HUES64 (cell line): ENCODE results near the gene HSF4.
A peak's percentile ranks its signal among the peaks of the same experiment; 100 is the strongest.

Source experiments
- H3K27ac ChIP-seq: 2 replicates; pipeline ENCODE4 v1.7.0; 2013; ENCODE audit warnings: low read depth, low read length, inconsistent platforms
- H3K27me3 ChIP-seq: 2 replicates; pipeline ENCODE4 v1.6.1; 2013; ENCODE audit warnings: mild to moderate bottlenecking, low read length; ENCODE audit not compliant: insufficient read depth
- H3K36me3 ChIP-seq: 2 replicates; pipeline ENCODE4 v1.6.1; 2013; ENCODE audit warnings: mild to moderate bottlenecking, low read length; ENCODE audit not compliant: insufficient read depth
- H3K4me1 ChIP-seq: 2 replicates; pipeline ENCODE4 v1.6.1; 2013; ENCODE audit warnings: mild to moderate bottlenecking, low read length, moderate library complexity; ENCODE audit not compliant: insufficient read depth
- H3K4me3 ChIP-seq: 2 replicates; pipeline ENCODE4 v1.5.1; 2013; ENCODE audit warnings: mild to moderate bottlenecking, low read length, moderate library complexity
- H3K9ac ChIP-seq: 2 replicates; pipeline ENCODE4 v1.6.1; 2013; ENCODE audit warnings: mild to moderate bottlenecking, low read depth, low read length
- H3K9me3 ChIP-seq: 2 replicates; pipeline ENCODE4 v1.6.1; 2013; ENCODE audit warnings: low read depth, low read length; ENCODE audit not compliant: insufficient read depth
- WGBS: fragments of 150-250, 120-280 bp; methylation state at CpG from one replicate; pipeline ENCODE4 v1.1.7; 2013; ENCODE audit warnings: missing lambda C conversion rate; 5-methylcytosine and 5-hydroxymethylcytosine counted together

HSF4 gene

DNA sequence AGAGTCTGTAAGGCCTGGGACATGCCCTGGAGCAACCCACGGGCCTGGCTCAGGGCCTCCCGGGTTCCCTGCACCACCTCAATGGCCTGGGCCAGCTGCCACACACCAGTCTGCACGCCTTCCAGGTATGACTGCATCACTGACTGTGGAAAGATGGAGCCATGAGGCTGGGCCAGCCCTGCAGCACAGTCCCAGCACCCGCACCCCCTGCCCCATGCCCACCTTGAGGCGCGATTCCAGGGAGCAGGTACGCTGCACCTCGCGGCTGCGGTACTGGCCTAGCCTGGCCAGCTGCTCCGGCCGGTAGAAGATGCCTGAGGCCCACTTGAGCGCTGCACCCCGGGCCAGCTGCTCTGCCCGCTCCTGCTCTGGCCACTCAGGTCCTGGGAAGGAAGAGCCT is 24.3 kb downstream of the HSF4 start:
- H3K4me3 ChIP-seq = no peak overlapping the region
- peaks cover 7% of the 10 kb centered on the region for H3K36me3 ChIP-seq
- no peak overlapping the region for H3K9ac ChIP-seq
- 91% methylated on average over 15 of the region's 15 CpGs for WGBS
- peaks cover 11% of the 10 kb centered on the region; the same call in 1 of the 2 replicates for H3K4me1 ChIP-seq
- H3K27ac ChIP-seq = no peak overlapping the region
- peaks cover 29% of the 10 kb centered on the region for H3K27me3 ChIP-seq
- no peaks in the 10 kb centered on the region for H3K9me3 ChIP-seq

- Histone ChIP-seq H3K27ac (no peak within 1 kb of the TSS), H3K36me3 (peaks cover 20% of the 10 kb centered on the region), H3K4me3 (no peak within 1 kb of the TSS), H3K9me3 (no peaks in the 10 kb centered on the region), H3K9ac (no peak within 1 kb of the TSS), H3K27me3 (peaks cover 18% of the 10 kb centered on the region), H3K4me1 (peaks cover 11% of the 10 kb centered on the region; the same call in 1 of the 2 replicates)
- whole genome bisulfite sequencing = 60% methylated on average over 6 of the region's 6 CpGs
These were observed 25.5 kb downstream of the HSF4 start, which contains the start of gene EXOC3L1 for GRCh38 chr16:67190041-67190440. Gene EXOC3L1 (minus strand): TSS chr16:67190136. CDS start chr16:67189676, 460 bp downstream.

DNA sequence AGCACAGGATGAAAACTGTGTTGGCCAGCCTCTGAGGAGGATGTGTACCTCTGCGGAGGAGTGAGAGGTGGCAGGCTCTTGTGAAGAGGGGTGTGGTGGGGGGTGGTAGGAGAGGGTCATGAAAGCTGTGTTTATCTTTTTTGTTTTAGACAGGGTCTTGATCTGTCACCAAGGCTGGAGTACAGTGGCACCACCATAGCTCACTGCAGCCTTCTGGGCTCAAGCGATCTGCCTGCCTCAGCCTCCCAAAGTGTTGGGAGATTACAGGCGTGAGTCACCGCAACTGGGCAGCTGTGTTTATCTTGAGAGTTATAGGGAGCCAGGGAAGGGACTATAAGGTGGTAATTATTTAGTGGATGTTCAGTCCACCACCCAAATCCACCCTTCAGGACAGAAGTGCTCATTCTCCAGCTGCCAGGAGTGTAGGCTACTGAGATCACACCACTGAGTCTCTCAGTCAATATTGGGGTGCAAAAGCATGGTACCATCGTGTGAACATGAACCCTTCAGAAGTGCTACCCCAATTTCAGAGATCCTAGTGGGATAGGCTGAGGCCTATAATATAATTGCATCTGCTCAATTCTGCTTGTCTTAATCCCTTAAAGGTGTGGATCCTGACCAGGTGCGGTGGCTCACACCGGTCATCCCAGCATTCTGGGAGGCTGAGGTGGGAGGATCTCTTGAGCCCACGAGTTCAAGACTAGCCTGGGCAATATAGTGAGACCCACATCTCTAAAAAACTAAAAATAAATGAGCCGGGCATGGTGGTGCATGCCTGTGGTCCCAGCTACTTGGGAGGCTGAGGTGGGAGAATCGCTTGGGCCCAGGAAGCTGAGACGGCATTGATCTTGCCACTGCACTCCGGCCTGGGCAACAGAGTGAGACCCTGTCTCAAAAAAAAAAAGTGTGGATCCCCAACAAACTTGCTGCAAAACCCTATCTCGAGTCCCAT is 26.2 kb downstream of the HSF4 start:
- no peaks in the 10 kb centered on the region for H3K9me3 ChIP-seq
- peaks cover 11% of the 10 kb centered on the region; the same call in 1 of the 2 replicates for H3K4me1 ChIP-seq
- H3K27ac ChIP-seq = no peak overlapping the region
- peaks cover 11% of the 10 kb centered on the region for H3K27me3 ChIP-seq
- no peak overlapping the region for H3K4me3 ChIP-seq
- no peak overlapping the region for H3K9ac ChIP-seq
- WGBS = 91% methylated on average over 13 of the region's 13 CpGs
- peaks cover 27% of the 10 kb centered on the region for H3K36me3 ChIP-seq

GRCh38 chr16:67191411-67191994 is 27.0 kb downstream of the HSF4 start:
- Histone ChIP-seq H3K9ac (no peak overlapping the region), H3K27me3 (peaks cover 3% of the 10 kb centered on the region), H3K4me1 (peaks cover 11% of the 10 kb centered on the region; the same call in 1 of the 2 replicates), H3K27ac (no peak overlapping the region), H3K9me3 (no peaks in the 10 kb centered on the region), H3K36me3 (peaks cover 34% of the 10 kb centered on the region), H3K4me3 (peak overlapping the region; percentile 99)
- 40% methylated on average over 9 of the region's 9 CpGs for WGBS

GRCh38 chr16:67191995-67192681 is 27.6 kb downstream of the HSF4 start, which contains the start of gene E2F4:
Gene E2F4 (plus strand): TSS chr16:67192155. CDS start chr16:67192228, 73 bp downstream.
- no peaks in the 10 kb centered on the region for H3K27me3 ChIP-seq
- peak within 1 kb of the TSS; percentile 48; the same call in 1 of the 2 replicates for H3K27ac ChIP-seq
- under 1% methylated on average over 54 of the region's 54 CpGs for WGBS
- H3K36me3 ChIP-seq = peaks cover 41% of the 10 kb centered on the region
- H3K4me3 ChIP-seq = peak within 1 kb of the TSS; percentile 99
- peaks cover 7% of the 10 kb centered on the region; the same call in 1 of the 2 replicates for H3K4me1 ChIP-seq
- peak within 1 kb of the TSS; percentile 91 for H3K9ac ChIP-seq
- H3K9me3 ChIP-seq = no peaks in the 10 kb centered on the region

GRCh38 chr16:67192781-67193361 is 28.3 kb downstream of the HSF4 start:
- Histone ChIP-seq H3K9ac (peak overlapping the region; percentile 91), H3K36me3 (peaks cover 48% of the 10 kb centered on the region), H3K4me1 (peaks cover 7% of the 10 kb centered on the region; the same call in 1 of the 2 replicates), H3K27me3 (no peaks in the 10 kb centered on the region), H3K27ac (no peak overlapping the region), H3K9me3 (no peaks in the 10 kb centered on the region), H3K4me3 (peak overlapping the region; percentile 99)
- 43% methylated on average over 17 of the region's 17 CpGs for WGBS

DNA sequence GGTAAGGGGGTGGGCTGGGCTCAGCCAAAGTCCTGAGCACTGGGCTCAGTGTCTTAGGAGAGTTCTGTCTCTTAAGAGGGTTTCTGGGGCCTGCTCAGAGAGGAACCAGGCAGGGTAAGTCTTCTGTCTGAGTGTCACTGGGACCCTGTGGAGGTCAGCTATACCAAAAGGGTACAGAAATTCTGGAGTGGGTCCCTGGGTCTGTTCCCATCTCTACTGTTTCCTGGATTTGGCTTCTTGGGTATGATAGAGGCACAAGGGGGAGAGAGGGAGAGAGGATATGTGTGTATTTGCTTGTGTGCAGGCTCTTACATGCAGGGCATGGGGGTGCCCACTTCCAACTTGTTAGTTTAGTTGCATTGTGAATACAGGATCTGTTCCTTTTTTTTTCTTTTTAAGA is 29.0 kb downstream of the HSF4 start:
- Histone ChIP-seq H3K27ac (no peak overlapping the region), H3K9me3 (no peaks in the 10 kb centered on the region), H3K4me1 (peaks cover 7% of the 10 kb centered on the region), H3K27me3 (no peaks in the 10 kb centered on the region), H3K4me3 (peak overlapping the region; percentile 99), H3K9ac (no peak overlapping the region), H3K36me3 (peaks cover 51% of the 10 kb centered on the region)

DNA sequence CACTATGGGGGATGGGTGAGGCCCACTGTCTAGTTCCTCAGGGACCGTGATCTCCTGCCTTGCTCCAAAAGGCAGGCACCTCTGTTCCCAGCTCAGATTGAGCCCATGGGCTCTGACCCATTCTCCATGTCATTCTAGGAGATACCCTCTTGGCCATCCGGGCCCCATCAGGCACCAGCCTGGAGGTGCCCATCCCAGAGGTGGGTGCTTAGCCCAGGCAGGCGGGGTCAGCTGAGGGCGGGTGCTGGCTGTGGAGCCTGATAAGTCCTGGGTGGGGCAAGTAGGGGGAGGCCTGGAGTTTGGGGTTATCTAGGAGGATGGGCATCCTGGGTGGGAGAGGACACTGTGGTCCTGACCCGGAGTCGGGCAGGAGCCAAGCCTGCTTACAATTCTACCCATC is 29.7 kb downstream of the HSF4 start:
- Histone ChIP-seq H3K36me3 (peaks cover 51% of the 10 kb centered on the region), H3K9ac (no peak overlapping the region), H3K4me3 (no peak overlapping the region), H3K4me1 (peaks cover 7% of the 10 kb centered on the region), H3K9me3 (no peaks in the 10 kb centered on the region), H3K27ac (no peak overlapping the region), H3K27me3 (no peaks in the 10 kb centered on the region)
- 96% methylated on average over 4 of the region's 6 CpGs for WGBS

- no peak overlapping the region for H3K9ac ChIP-seq
- no peak overlapping the region for H3K27ac ChIP-seq
- H3K4me3 ChIP-seq = no peak overlapping the region
- H3K9me3 ChIP-seq = no peaks in the 10 kb centered on the region
- H3K27me3 ChIP-seq = no peaks in the 10 kb centered on the region
- peaks cover 7% of the 10 kb centered on the region for H3K4me1 ChIP-seq
- peaks cover 53% of the 10 kb centered on the region for H3K36me3 ChIP-seq
- WGBS = 95% methylated on average over 5 of the region's 5 CpGs
These were observed 31.1 kb downstream of the HSF4 start for GRCh38 chr16:67195676-67196075.

DNA sequence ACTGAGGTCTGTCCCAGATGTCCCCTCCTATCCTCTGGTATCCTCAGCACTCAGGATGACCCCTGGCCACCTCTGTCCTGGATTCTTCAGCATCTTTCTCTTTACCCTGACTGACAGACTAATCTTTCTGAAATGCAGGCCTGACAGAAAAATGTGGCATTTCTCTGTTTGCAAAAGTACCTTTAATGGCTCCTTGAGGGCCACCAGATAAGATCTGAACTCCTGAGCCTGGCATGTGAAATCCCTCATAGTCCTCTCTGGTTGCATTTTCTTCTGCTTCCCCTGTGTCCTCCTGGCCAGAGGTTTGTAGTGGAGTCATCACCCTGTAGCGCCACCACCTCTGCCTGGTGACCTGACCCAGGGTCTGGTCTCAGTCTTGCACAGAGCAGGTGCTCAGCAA is 32.3 kb downstream of the HSF4 start:
- Histone ChIP-seq H3K27me3 (no peaks in the 10 kb centered on the region), H3K9ac (no peak overlapping the region), H3K4me1 (peaks cover 7% of the 10 kb centered on the region), H3K36me3 (peaks cover 59% of the 10 kb centered on the region), H3K4me3 (no peak overlapping the region), H3K27ac (no peak overlapping the region), H3K9me3 (no peaks in the 10 kb centered on the region)
- 94% methylated on average over 1 of the region's 1 CpG for WGBS
